ENCODE measurements around the gene ST3GAL4. TPM values are rescaled to one million over a fixed set of nuclear protein-coding genes. Genes with fewer than 3 reads are reported as not detected.

The ST3GAL4 gene
- total RNA-seq, 1 donor from 2014 or later = 0.71 TPM

DNA sequence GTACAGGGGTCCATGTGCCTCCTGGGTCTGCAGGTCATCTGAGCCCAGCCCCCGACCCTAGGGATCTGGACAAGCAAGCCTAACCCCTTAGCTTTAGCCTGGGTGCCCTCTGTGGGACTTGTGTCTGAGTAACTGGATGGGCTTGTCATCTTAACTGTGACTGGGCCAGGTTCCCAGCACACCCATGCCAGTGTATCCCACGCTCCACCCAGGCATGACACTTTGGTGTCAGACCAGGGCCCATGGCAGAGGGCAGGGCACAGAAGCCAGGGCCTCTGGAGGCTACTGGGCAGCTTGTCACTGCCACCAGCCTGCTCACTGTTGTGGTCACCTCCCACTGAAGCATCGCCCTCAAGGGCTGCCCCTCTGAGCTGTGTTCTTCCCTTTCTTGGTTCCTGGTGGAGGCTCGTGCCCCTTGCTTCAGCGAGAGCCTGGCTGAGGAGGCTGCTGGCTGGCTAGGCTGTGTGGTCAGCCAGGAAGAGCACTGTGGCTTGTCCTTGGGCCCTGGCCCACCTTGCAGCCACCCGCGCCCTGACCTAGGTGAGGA is 80.8 kb downstream of the ST3GAL4 start:
- Mint-ChIP-seq H3K9me3 (no peaks in the 10 kb centered on the region), H3K4me3 (no peak overlapping the region), H3K27me3 (no peaks in the 10 kb centered on the region), H3K36me3 (ENCODE audit: low read depth) (no peaks in the 10 kb centered on the region), H3K27ac (no peak overlapping the region), H3K4me1 (peaks cover 4% of the 10 kb centered on the region)
- no peak for TF ChIP-seq CTCF (IDR thresholded peaks at IDR 0.05)
- intact Hi-C loops (cut with micrococcal nuclease) = no loop called here
- CTCF ChIA-PET = interaction anchor here (0.7 kb wide), 1 partner anchor 44 kb away, joined by 3 read pairs; no protein-coding TSS in a partner anchor
- POLR2A ChIA-PET = no interaction called here
- no peak for DNase-seq
- no peak for ATAC-seq (ENCODE audit: low read depth)

DNA sequence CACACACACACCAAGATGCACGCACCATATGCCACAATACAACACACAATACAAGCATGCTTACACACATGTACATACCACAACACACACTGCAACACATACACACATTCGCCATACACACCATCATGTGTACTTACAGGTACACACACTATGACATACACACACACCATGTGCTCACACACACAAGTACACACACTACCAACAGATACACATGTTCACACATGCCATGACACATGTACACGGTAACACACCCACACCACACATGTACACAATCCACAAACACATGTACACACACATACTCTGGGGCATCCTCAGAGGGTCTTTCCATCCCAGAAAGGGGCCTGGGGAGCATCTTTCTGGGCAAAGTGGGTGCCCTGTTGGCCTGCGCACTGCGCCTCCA is 82.2 kb downstream of the ST3GAL4 start:
- intact Hi-C loops (cut with micrococcal nuclease) = no loop called here
- DNase-seq (no peak), ATAC-seq (ENCODE audit: low read depth) (no peak)
- CTCF ChIA-PET = no interaction called here
- Mint-ChIP-seq H3K4me1 (peaks cover 4% of the 10 kb centered on the region), H3K9me3 (no peaks in the 10 kb centered on the region), H3K4me3 (no peak overlapping the region), H3K27me3 (no peaks in the 10 kb centered on the region), H3K36me3 (ENCODE audit: low read depth) (no peaks in the 10 kb centered on the region), H3K27ac (no peak overlapping the region)
- POLR2A ChIA-PET = no interaction called here
- TF ChIP-seq CTCF (IDR thresholded peaks at IDR 0.05) = no peak

DNA sequence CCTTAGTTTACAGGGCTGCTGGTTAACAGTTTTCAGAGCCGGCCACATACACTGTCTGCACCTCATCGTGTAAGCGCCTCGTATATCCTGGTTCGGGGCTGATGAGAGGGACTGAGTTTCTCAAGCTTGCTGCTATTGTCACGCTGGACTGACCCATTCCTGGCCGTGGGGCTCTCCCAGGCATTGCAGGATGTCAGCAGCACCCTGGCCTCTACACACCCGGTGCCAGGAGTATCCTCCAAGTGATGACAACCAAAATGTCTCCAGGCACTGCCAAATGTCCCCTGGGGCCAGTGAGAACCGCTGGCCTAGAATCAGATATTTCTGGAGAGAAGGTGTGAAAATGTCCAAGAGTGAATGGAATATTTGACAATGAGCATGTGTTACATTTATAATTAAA is 82.8 kb downstream of the ST3GAL4 start:
- no peak for TF ChIP-seq CTCF (IDR thresholded peaks at IDR 0.05)
- DNase-seq (no peak), ATAC-seq (ENCODE audit: low read depth) (no peak)
- ChIA-PET CTCF (no interaction called here), POLR2A (no interaction called here)
- H3K9me3 Mint-ChIP-seq = no peaks in the 10 kb centered on the region
- peaks cover 4% of the 10 kb centered on the region for H3K4me1 Mint-ChIP-seq
- no peak overlapping the region for H3K27ac Mint-ChIP-seq
- H3K27me3 Mint-ChIP-seq = peaks cover 3% of the 10 kb centered on the region
- intact Hi-C loops (cut with micrococcal nuclease) = no loop called here
- no peak overlapping the region for H3K4me3 Mint-ChIP-seq
- H3K36me3 Mint-ChIP-seq (ENCODE audit: low read depth) = no peaks in the 10 kb centered on the region

- peaks cover 8% of the 10 kb centered on the region for H3K27me3 Mint-ChIP-seq
- DNase-seq = no peak
- ATAC-seq (ENCODE audit: low read depth) = no peak
- TF ChIP-seq CTCF (IDR thresholded peaks at IDR 0.05) = no peak
- POLR2A ChIA-PET = no interaction called here
- no peaks in the 10 kb centered on the region for H3K36me3 Mint-ChIP-seq (ENCODE audit: low read depth)
- H3K4me1 Mint-ChIP-seq = peaks cover 4% of the 10 kb centered on the region
- no peaks in the 10 kb centered on the region for H3K9me3 Mint-ChIP-seq
- no peak overlapping the region for H3K27ac Mint-ChIP-seq
- H3K4me3 Mint-ChIP-seq = no peak overlapping the region
- CTCF ChIA-PET = interaction anchor here (7.5 kb wide), 1 partner anchor 44 kb away, joined by 118 read pairs; no protein-coding TSS in a partner anchor
- intact Hi-C loops (cut with micrococcal nuclease) = no loop called here
Measured at GRCh38 chr11:126438691-126439090, 83.2 kb downstream of the ST3GAL4 start.

DNA sequence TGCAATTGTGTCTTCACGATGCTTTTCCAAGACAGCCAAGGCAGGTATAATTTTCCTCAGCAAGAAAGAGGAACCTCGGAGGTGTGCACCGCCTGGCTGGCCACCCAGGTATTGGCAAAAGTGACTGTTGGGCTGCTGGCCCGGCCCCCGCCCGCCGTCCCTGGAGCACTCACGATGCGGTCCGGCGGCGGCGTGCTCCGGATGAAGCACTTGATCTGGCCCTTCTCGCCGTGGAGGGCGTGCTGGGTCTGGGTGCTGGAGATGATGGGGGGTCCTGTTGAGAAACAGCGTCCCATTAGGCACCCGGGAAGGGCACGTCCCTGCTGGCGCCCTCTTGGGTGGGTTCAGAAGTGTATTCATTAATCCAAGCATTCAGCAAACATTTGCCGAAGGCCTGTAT is 84.8 kb downstream of the ST3GAL4 start:
- Mint-ChIP-seq H3K9me3 (no peaks in the 10 kb centered on the region), H3K27me3 (peaks cover 9% of the 10 kb centered on the region), H3K36me3 (ENCODE audit: low read depth) (no peaks in the 10 kb centered on the region), H3K4me1 (peaks cover 4% of the 10 kb centered on the region), H3K27ac (no peak overlapping the region), H3K4me3 (no peak overlapping the region)
- CTCF ChIA-PET = interaction anchor here (1.1 to 7.5 kb wide), 6 partner anchors 28 to 1717 kb away, joined by 3 to 118 read pairs (median 6); no protein-coding TSS in a partner anchor
- no peak for ATAC-seq (ENCODE audit: low read depth)
- no peak for TF ChIP-seq CTCF (IDR thresholded peaks at IDR 0.05)
- intact Hi-C loops (cut with micrococcal nuclease) = loop anchor here (1.0 to 5.0 kb wide), 4 partner anchors 40 to 1732 kb away; no protein-coding TSS in a partner anchor
- DNase-seq = no peak
- POLR2A ChIA-PET = no interaction called here

Measured in activated B cell treated with CpG ODN at 0.5 μM for 24 hours (primary cell).